AML-193 (cell line): ENCODE data around the gene UBL4A.

ENCODE experiments used
- DNase-seq, 2 experiments: peaks; one replicate each; lab custom pipeline; 2025; lab: John Stamatoyannopoulos, UW

The UBL4A gene

GRCh38 chrX:154462396-154462795 is 24.0 kb downstream of the UBL4A start:
- DNase-seq, result no peak

- DNase-seq, result no peak
These were observed 26.1 kb downstream of the UBL4A start for GRCh38 chrX:154460326-154460725.

- DNase-seq, result no peak
These were observed 26.6 kb downstream of the UBL4A start for GRCh38 chrX:154459832-154460231.

- DNase-seq, result peak in 1 of 2 experiments; percentile 1
These were observed 27.2 kb downstream of the UBL4A start for GRCh38 chrX:154458954-154459778.

- DNase-seq, result no peak
These were observed 28.1 kb downstream of the UBL4A start, which contains the start of gene PLXNA3 for GRCh38 chrX:154458116-154458953. Gene PLXNA3, plus strand, starts transcription at chrX:154458281. Its CDS starts 1,903 bp downstream, at chrX:154460184.

- DNase-seq, result no peak
These were observed 28.8 kb downstream of the UBL4A start for GRCh38 chrX:154457491-154458115.

GRCh38 chrX:154452823-154453222 is 33.6 kb downstream of the UBL4A start:
- DNase-seq, result no peak

- DNase-seq, result no peak
These were observed 36.1 kb downstream of the UBL4A start for GRCh38 chrX:154450312-154450711.

- DNase-seq, result no peak
These were observed 36.8 kb downstream of the UBL4A start for GRCh38 chrX:154449618-154450017.

- no peak for DNase-seq
These were observed 37.9 kb downstream of the UBL4A start for GRCh38 chrX:154448484-154448883.

GRCh38 chrX:154446430-154446829 is 40.0 kb downstream of the UBL4A start:
- DNase-seq, result no peak

- DNase-seq, result no peak
These were observed 40.6 kb downstream of the UBL4A start for GRCh38 chrX:154445776-154446175.

- no peak for DNase-seq
These were observed 41.6 kb downstream of the UBL4A start for GRCh38 chrX:154444755-154445246.

GRCh38 chrX:154443992-154444754 is 42.2 kb downstream of the UBL4A start, which contains the start of gene FAM50A:
Gene FAM50A, plus strand, starts transcription at chrX:154444141. Its CDS starts 95 bp downstream, at chrX:154444236.
- peak; percentile 10 to 35 for DNase-seq

- no peak for DNase-seq
These were observed 42.9 kb downstream of the UBL4A start for GRCh38 chrX:154443479-154443910.

GRCh38 chrX:154441984-154442707 is 44.3 kb downstream of the UBL4A start:
- DNase-seq, result no peak

GRCh38 chrX:154441564-154441963 is 44.9 kb downstream of the UBL4A start:
- no peak for DNase-seq

GRCh38 chrX:154440623-154441357 is 45.6 kb downstream of the UBL4A start:
- no peak for DNase-seq

- no peak for DNase-seq
These were observed 46.6 kb downstream of the UBL4A start for GRCh38 chrX:154439841-154440240.
